ENCODE data around the gene CFAP299.
"Not testable (repeated sequence)": the region's sequence is repeated elsewhere in the genome, so short reads cannot be mapped to it uniquely, and the experiment has no call there.

Gene CFAP299

GRCh38 chr4:80335554-80336358 is at the start of gene CFAP299:
TSS of gene CFAP299 (plus strand) at chr4:80335730.
- DNase-seq = peak; percentile 91 to 92
- TF ChIP-seq POLR2A (IDR thresholded peaks at IDR 0.05; ENCODE audit: low read length) (no peak), GATA1 (IDR thresholded peaks at IDR 0.05; ENCODE audit: low read depth, low read length) (no peak)

GRCh38 chr4:80286451-80286850 is 49.1 kb upstream of the CFAP299 start:
- DNase-seq = no peak
- TF ChIP-seq GATA1 (IDR thresholded peaks at IDR 0.05; ENCODE audit: low read depth, low read length) (no peak), POLR2A (IDR thresholded peaks at IDR 0.05; ENCODE audit: low read length) (no peak)

GRCh38 chr4:80290665-80291064 is 44.9 kb upstream of the CFAP299 start:
- DNase-seq = not testable (repeated sequence)

GRCh38 chr4:80294206-80294605 is 41.3 kb upstream of the CFAP299 start:
- TF ChIP-seq GATA1 (IDR thresholded peaks at IDR 0.05; ENCODE audit: low read depth, low read length) = no peak
- TF ChIP-seq POLR2A (IDR thresholded peaks at IDR 0.05; ENCODE audit: low read length) = no peak
- DNase-seq = no peak

GRCh38 chr4:80295336-80295735 is 40.2 kb upstream of the CFAP299 start:
- no peak for DNase-seq
- TF ChIP-seq POLR2A (IDR thresholded peaks at IDR 0.05; ENCODE audit: low read length) (no peak), GATA1 (IDR thresholded peaks at IDR 0.05; ENCODE audit: low read depth, low read length) (no peak)

- no peak for DNase-seq
- TF ChIP-seq GATA1 (IDR thresholded peaks at IDR 0.05; ENCODE audit: low read depth, low read length) (no peak), POLR2A (IDR thresholded peaks at IDR 0.05; ENCODE audit: low read length) (no peak)
Measured at GRCh38 chr4:80295826-80296225, 39.7 kb upstream of the CFAP299 start.

- TF ChIP-seq POLR2A (IDR thresholded peaks at IDR 0.05; ENCODE audit: low read length) = no peak
- TF ChIP-seq GATA1 (IDR thresholded peaks at IDR 0.05; ENCODE audit: low read depth, low read length) = no peak
- no peak for DNase-seq
Measured at GRCh38 chr4:80301884-80302283, 33.6 kb upstream of the CFAP299 start.

- no peak for DNase-seq
- no peak for TF ChIP-seq POLR2A (IDR thresholded peaks at IDR 0.05; ENCODE audit: low read length)
Measured at GRCh38 chr4:80302616-80303223, 32.8 kb upstream of the CFAP299 start.

- no peak for DNase-seq
- TF ChIP-seq POLR2A (IDR thresholded peaks at IDR 0.05; ENCODE audit: low read length) = no peak
- TF ChIP-seq GATA1 (IDR thresholded peaks at IDR 0.05; ENCODE audit: low read depth, low read length) = no peak
Measured at GRCh38 chr4:80305466-80305865, 30.1 kb upstream of the CFAP299 start.

- TF ChIP-seq GATA1 (IDR thresholded peaks at IDR 0.05; ENCODE audit: low read depth, low read length) (no peak), POLR2A (IDR thresholded peaks at IDR 0.05; ENCODE audit: low read length) (no peak)
- no peak for DNase-seq
Measured at GRCh38 chr4:80306260-80306659, 29.3 kb upstream of the CFAP299 start.

- TF ChIP-seq POLR2A (IDR thresholded peaks at IDR 0.05; ENCODE audit: low read length) (no peak), GATA1 (IDR thresholded peaks at IDR 0.05; ENCODE audit: low read depth, low read length) (no peak)
- no peak for DNase-seq
Measured at GRCh38 chr4:80307183-80307735, 28.3 kb upstream of the CFAP299 start.

- no peak for DNase-seq
- TF ChIP-seq POLR2A (IDR thresholded peaks at IDR 0.05; ENCODE audit: low read length) (no peak), GATA1 (IDR thresholded peaks at IDR 0.05; ENCODE audit: low read depth, low read length) (no peak)
Measured at GRCh38 chr4:80307774-80308465, 27.6 kb upstream of the CFAP299 start.

GRCh38 chr4:80308466-80308822 is 27.1 kb upstream of the CFAP299 start:
- TF ChIP-seq GATA1 (IDR thresholded peaks at IDR 0.05; ENCODE audit: low read depth, low read length) = no peak
- no peak for TF ChIP-seq POLR2A (IDR thresholded peaks at IDR 0.05; ENCODE audit: low read length)
- no peak for DNase-seq

- no peak for TF ChIP-seq POLR2A (IDR thresholded peaks at IDR 0.05; ENCODE audit: low read length)
- TF ChIP-seq GATA1 (IDR thresholded peaks at IDR 0.05; ENCODE audit: low read depth, low read length) = no peak
- DNase-seq = no peak
Measured at GRCh38 chr4:80309294-80310004, 26.1 kb upstream of the CFAP299 start.
